ENCODE measurements around the gene CNFN. TPM values are rescaled to one million over a fixed set of nuclear protein-coding genes. Genes with fewer than 3 reads are reported as not detected.

The CNFN gene
- total and polyA plus RNA-seq, 10 of the 15 experiments (the other 5 are each of a cell fraction or from before 2014, with no cell fraction given) = 0.60 TPM; not detected in 9

DNA sequence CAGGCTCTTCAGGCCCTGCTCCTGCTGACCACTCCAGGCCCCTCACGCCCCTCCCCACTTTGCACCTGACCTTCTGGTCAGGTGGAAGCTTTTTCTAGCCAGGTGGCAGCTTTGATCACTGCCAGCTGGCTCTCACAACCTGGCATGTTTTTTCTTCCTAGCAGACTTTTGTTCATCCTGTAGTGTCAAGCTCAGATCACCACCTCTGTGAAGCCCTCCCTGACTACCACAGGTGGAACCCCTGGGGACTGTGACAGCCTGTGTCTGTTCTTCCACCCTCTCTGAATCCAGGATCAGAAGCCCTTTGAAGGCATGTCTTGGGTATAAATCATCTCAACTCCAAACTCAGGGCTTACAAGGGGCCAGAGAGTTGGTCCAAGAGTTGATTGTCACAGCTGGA lies 10.3 kb upstream of the CNFN start:
- in situ Hi-C loops (cut with MboI) = no loop called here
- ChIA-PET RAD21 (ENCODE audit: unreplicated experiment) (interaction anchor here (0.6 to 1.3 kb wide), 6 partner anchors 23 to 119 kb away, joined by 3 to 4 read pairs (median 3); no protein-coding TSS in a partner anchor), CTCF (interaction anchor here (0.8 to 4.9 kb wide), 18 partner anchors 8 to 300 kb away, joined by 3 to 22 read pairs (median 4); no protein-coding TSS in a partner anchor), POLR2A (interaction anchor here (1.7 kb wide), 1 partner anchor 23 kb away, joined by 4 read pairs; no protein-coding TSS in a partner anchor), SMC1A (ENCODE audit: uncharacterized antibody, unreplicated experiment) (interaction anchor here (1.0 to 1.8 kb wide), 5 partner anchors 15 to 268 kb away, joined by 3 to 5 read pairs (median 3); no protein-coding TSS in a partner anchor)
- DNase-seq (ENCODE audit: low read depth, low spot score) = no peak
- peaks cover 8% of the 10 kb centered on the region for H3K4me1 ChIP-seq (ENCODE audit: control insufficient read depth, insufficient read depth, low read length)
- no peak for FAIRE-seq
- H3K9me3 ChIP-seq (replicated peaks; ENCODE audit: control insufficient read depth, insufficient read depth, low read length) = no peaks in the 10 kb centered on the region
- no peak overlapping the region for H3K4me3 ChIP-seq
- 0% methylated on average over 1 of the region's 1 CpG for WGBS (ENCODE audit: insufficient coverage, insufficient replicate concordance, low lambda C conversion rate, missing lambda C conversion rate)
- TF ChIP-seq TAF1 (IDR thresholded peaks at IDR 0.05; ENCODE audit: borderline replicate concordance, low read depth, low read length) (no peak), PKNOX1 (IDR thresholded peaks at IDR 0.05) (no peak)
- no peak overlapping the region for H3K27ac ChIP-seq (ENCODE audit: control insufficient read depth, insufficient read depth)
- ATAC-seq = no peak
- peaks cover 5% of the 10 kb centered on the region for H3K79me2 ChIP-seq (ENCODE audit: control insufficient read depth, insufficient read depth, low read length)
- no peak overlapping the region for H3K9ac ChIP-seq (ENCODE audit: control insufficient read depth, insufficient read depth, low read length)
- no peaks in the 10 kb centered on the region for H3K27me3 ChIP-seq (replicated peaks in 1 of 2; ENCODE audit: control insufficient read depth in 2 of 2, insufficient read depth in 2 of 2, low read length in 1 of 2)
- BruUV-seq (replicated peaks) = no TSS peak
- H4K20me1 ChIP-seq (ENCODE audit: control insufficient read depth, insufficient read depth) = no peaks in the 10 kb centered on the region
- intact Hi-C loops (cut with micrococcal nuclease; ENCODE audit: unreplicated experiment) = no loop called here
- peaks cover 0 to 5% of the 10 kb centered on the region in 2 experiments; a peak in 3 of 4 replicates for H3K36me3 ChIP-seq (ENCODE audit: control insufficient read depth in 2 of 2, insufficient read depth in 2 of 2, low read length in 1 of 2)
- H2AFZ ChIP-seq (ENCODE audit: control insufficient read depth, low read depth, low read length) = no peak overlapping the region
- H3K4me2 ChIP-seq (ENCODE audit: control insufficient read depth, insufficient read depth) = no peak overlapping the region

All from GM12878 (cell line).